Duodenal mucosa (tissue), 2 donors: Measurements from ENCODE around the gene MAN1C1.
"Not testable (repeated sequence)": the region's sequence is repeated elsewhere in the genome, so short reads cannot be mapped to it uniquely, and the experiment has no call there.

Experiments
- H3K27ac ChIP-seq: one replicate; pipeline ENCODE4 v1.7.0; 2013; ENCODE audit warnings: low read depth, low read length
- H3K27me3 ChIP-seq, 2 donors: one replicate each; pipeline ENCODE4 v1.7.0; 2013; ENCODE audit warnings: low read length in 2 of 2, control low read depth in 1 of 2; ENCODE audit not compliant: insufficient read depth in 2 of 2, control insufficient read depth in 1 of 2
- H3K36me3 ChIP-seq, 2 donors: one replicate each; pipeline ENCODE4 v1.7.0; 2013; ENCODE audit warnings: low read length in 2 of 2, control low read depth in 1 of 2; ENCODE audit not compliant: insufficient read depth in 2 of 2, control insufficient read depth in 1 of 2
- H3K4me1 ChIP-seq, 2 donors: one replicate each; pipeline ENCODE4 v1.7.0; 2013; ENCODE audit warnings: low read length in 2 of 2, control low read depth in 1 of 2; ENCODE audit not compliant: insufficient read depth in 2 of 2, control insufficient read depth in 1 of 2
- H3K4me3 ChIP-seq, 2 donors: one replicate each; pipeline ENCODE4 v1.7.0; 2013; ENCODE audit warnings: low read length in 2 of 2, low read depth in 1 of 2
- H3K9ac ChIP-seq, 2 donors: one replicate each; pipeline ENCODE4 v1.7.0; 2013; ENCODE audit warnings: low read length in 2 of 2, low read depth in 1 of 2
- H3K9me3 ChIP-seq, 2 donors: one replicate each; pipeline ENCODE4 v1.7.0; 2013; ENCODE audit warnings: low read length in 2 of 2, control low read depth in 1 of 2; ENCODE audit not compliant: control insufficient read depth in 1 of 2

Gene MAN1C1

DNA sequence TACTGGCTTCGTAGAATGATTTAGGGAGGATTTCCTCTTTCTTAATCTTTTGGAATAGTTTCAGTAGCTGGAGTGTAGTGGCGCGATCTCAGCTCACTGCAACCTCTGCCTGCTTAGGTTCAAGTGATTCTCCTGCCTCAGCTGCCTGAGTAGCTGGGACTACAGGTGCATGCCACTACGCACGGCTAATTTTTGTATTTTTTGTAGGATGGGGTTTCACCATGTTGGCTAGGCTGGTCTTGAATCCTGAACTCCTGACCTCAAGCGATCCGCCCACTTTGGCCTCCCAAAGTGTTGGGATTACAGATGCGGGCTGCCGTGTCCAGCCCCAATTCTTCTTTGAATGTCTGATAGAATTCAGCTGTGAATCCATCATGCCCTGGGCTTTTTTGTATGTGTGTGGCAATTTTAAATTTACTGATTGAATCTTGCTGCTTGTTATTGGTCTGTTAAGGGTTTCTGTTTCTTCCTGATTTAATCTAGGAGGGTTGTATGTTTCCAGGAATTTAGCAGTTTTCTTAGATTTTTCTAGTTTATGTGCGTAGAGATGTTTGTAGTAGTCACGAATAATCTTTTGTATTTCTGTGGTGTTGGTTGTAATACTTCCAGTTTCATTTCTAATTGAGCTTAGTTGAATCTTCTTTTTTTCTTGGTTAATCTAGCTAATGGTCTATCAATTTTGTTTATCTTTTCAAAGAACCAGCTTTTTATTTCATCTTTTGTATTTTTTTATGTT lies 15.3 kb downstream of the MAN1C1 start:
- H3K27me3 ChIP-seq, result no peaks in the 10 kb centered on the region
- no peaks in the 10 kb centered on the region for H3K36me3 ChIP-seq
- H3K9ac ChIP-seq, result no peak overlapping the region
- H3K27ac ChIP-seq, result no peak overlapping the region
- peaks cover 0 to 8% of the 10 kb centered on the region in 2 donors for H3K9me3 ChIP-seq
- no peaks in the 10 kb centered on the region for H3K4me1 ChIP-seq
- H3K4me3 ChIP-seq, result peak overlapping the region in 1 of 2 donors; percentile 36

DNA sequence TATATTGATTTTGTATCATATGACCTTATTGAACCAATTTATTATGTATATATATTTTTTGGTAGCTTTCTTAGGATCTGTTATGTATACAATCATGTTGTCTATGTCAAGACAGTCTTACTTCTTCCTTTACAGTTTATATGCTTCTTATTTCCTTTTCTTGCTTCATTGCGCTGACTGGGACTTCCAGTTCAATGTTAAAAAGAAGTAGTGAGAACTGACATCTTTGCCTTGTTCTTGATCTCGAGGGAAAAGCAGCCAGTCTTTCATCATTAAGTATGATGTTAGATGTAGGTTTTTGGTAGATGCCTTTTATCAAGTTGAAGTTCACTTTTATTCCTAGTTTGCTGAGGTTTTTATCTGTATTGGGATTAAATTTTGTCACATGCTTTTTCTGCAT lies 17.5 kb downstream of the MAN1C1 start:
- no peaks in the 10 kb centered on the region for H3K36me3 ChIP-seq
- no peak overlapping the region for H3K9ac ChIP-seq
- H3K27ac ChIP-seq, result no peak overlapping the region
- no peaks in the 10 kb centered on the region for H3K27me3 ChIP-seq
- H3K9me3 ChIP-seq, result peaks cover 3 to 8% of the 10 kb centered on the region in 2 donors
- H3K4me1 ChIP-seq, result no peaks in the 10 kb centered on the region
- no peak overlapping the region for H3K4me3 ChIP-seq

DNA sequence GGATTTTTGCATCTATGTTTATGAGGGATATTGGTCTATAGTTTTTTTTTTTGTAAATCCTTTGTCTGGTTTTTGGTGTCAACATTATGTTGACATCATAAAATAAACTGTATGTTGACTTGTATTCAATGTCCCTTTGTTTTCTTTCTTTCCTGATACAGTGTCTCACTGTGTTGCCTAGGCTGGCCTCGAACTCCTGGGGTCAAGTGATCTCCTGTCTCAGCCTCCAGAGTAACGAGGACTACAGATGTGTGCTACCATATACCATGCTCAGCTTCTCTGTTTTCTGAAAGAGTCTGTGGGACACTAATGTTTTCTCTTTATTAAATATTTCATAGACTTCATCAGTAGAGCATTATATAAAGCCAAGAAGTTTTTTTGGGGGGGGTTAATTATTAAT lies 18.3 kb downstream of the MAN1C1 start:
- H3K27me3 ChIP-seq, result no peaks in the 10 kb centered on the region
- H3K9ac ChIP-seq, result no peak overlapping the region
- H3K4me3 ChIP-seq, result no peak overlapping the region
- H3K36me3 ChIP-seq, result no peaks in the 10 kb centered on the region
- peaks cover 3 to 8% of the 10 kb centered on the region in 2 donors for H3K9me3 ChIP-seq
- no peak overlapping the region for H3K27ac ChIP-seq
- H3K4me1 ChIP-seq, result no peaks in the 10 kb centered on the region

DNA sequence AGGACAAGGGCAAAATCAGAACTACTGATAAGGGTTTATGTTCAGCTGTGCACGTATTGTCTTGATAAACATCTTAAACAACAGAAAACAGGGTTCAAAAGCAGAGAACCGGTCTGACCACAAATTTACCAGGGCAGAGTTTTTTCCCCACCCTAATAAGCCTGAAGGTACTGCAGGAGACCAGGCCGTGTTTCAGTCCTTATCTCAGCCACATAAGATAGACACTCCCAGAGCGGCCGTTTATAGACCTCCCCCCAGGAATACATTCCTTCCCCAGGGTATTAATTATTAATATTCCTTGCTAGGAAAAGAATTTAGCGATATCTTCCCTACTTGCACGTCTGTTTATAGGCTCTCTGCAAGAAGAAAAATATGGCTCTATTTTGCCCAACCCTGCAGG lies 19.6 kb downstream of the MAN1C1 start:
- H3K9ac ChIP-seq, H3K9me3 ChIP-seq, H3K27me3 ChIP-seq, H3K36me3 ChIP-seq, H3K4me3 ChIP-seq, H3K4me1 ChIP-seq, H3K27ac ChIP-seq: not testable (repeated sequence)

DNA sequence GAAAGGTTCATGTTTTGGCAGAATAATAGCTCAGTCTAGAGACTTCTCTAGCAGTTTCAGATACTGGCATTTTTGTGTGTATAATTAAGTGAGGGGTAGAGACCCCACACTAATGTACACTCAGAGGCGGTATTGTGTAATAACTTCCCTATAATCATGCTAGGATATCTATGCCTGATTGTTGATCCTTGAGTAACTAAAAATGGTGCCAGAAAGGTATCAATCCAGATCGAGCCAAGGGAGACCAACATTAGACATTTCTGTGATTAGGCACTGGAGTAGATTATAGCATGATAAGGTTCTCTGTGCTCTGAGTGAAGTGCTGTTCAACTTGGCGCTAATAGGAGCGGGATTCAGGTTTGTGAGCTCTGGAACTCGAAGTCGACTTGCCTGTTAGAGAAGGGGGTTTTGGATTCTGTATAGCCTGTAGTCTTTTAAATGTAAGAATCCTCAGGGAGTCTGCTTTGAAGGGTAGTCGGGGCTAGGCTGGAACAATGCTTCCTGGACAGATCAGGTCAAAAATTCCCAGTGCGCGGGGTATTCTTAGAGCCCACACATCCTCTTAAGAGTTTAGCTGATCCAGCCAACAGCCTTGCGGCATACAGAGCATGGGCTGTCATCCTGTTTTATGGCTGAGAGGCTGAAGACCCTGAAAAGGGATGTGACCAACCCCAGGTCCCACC lies 24.2 kb downstream of the MAN1C1 start:
- no peak overlapping the region for H3K4me3 ChIP-seq
- no peaks in the 10 kb centered on the region for H3K36me3 ChIP-seq
- H3K27me3 ChIP-seq, result peaks cover 0 to 7% of the 10 kb centered on the region in 2 donors
- no peak overlapping the region for H3K27ac ChIP-seq
- peaks cover 3 to 4% of the 10 kb centered on the region in 2 donors for H3K9me3 ChIP-seq
- no peak overlapping the region for H3K9ac ChIP-seq
- H3K4me1 ChIP-seq, result peaks cover 5 to 18% of the 10 kb centered on the region in 2 donors

DNA sequence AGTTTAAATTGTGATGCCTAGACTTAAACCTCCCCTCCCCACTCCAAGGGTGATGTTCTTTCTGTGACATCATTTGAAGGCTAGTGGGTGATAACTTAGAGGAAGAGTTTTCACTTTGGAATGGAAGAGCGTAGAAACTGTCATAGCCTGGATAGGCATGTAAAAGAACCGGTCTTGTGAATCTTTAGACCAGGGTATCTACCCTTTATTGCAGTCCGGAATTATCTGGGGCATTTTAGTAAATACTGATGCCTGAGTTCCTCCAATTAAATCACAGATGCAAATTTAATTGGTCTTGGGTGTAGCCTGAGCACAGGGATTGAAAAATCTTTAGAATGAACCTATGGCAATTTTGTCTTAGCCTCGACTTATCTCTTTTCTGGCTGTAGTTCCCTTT lies 24.7 kb downstream of the MAN1C1 start:
- Histone ChIP-seq H3K36me3 (no peaks in the 10 kb centered on the region), H3K9me3 (peaks cover 0 to 3% of the 10 kb centered on the region in 2 donors), H3K27ac (no peak overlapping the region), H3K4me1 (peaks cover 5 to 18% of the 10 kb centered on the region in 2 donors), H3K4me3 (no peak overlapping the region), H3K9ac (no peak overlapping the region), H3K27me3 (peaks cover 0 to 7% of the 10 kb centered on the region in 2 donors)

DNA sequence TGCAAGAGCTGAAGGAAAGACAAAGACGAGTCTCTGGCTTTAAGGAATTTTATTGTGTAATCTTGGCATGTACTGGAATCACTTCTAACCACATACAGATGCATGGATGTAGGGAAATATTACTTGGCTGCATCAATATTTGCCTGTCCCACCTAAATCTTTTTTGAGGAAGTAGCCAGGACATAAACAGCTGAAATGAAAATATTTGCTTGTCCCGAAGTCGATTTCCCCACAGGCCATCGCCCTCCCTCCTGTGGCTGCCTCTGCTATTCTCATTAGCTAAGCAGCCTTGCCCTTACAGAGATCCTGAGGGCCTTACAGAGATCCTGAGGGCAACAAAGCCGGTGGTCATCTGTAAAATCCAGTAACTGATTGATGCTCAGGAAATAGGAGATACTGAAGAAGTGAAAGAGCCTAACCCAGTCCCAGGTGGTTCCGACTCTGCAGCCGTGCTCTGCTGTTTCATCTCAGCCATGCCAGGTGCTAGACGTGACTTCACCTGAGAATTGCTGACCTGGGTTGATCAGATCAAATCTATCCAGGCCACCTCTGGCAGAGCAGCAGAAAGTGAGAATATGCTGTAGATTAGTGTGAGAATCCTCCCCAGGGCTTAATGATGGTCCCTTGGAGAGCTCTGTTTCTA lies 25.5 kb downstream of the MAN1C1 start:
- peaks cover 0 to 7% of the 10 kb centered on the region in 2 donors for H3K27me3 ChIP-seq
- peaks cover 0 to 3% of the 10 kb centered on the region in 2 donors for H3K9me3 ChIP-seq
- H3K9ac ChIP-seq, result no peak overlapping the region
- H3K4me3 ChIP-seq, result peak overlapping the region in 1 of 2 donors; percentile 2
- no peaks in the 10 kb centered on the region for H3K36me3 ChIP-seq
- H3K4me1 ChIP-seq, result peaks cover 5 to 18% of the 10 kb centered on the region in 2 donors
- no peak overlapping the region for H3K27ac ChIP-seq

DNA sequence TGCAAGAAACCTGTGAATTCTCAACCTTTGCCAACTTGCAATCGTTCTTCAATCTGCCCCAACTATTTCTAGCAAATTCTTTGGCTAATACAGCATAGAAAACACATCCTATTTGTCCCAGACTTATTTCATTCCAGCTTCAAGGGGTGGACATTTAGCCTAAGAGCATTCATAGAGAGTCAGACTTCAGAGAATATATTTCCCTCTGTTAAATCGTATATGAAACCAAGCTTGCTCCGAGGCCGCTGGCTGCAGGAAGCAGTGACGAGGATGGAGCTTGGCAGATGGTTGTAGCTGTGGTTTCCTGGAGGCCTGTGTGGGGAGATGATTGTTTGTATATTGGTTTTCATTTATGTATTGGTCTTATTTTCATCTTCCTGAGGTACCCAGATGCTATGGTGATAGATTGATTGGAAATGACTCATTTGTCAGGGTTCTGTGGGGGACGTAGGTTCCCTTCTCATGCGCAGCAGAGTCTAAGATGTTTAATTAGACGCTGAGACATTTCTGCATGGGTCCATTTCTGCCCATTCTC lies 26.1 kb downstream of the MAN1C1 start:
- H3K27ac ChIP-seq, result no peak overlapping the region
- H3K4me3 ChIP-seq, result peak overlapping the region; percentile 2 to 21
- H3K9ac ChIP-seq, result no peak overlapping the region
- peaks cover 0 to 3% of the 10 kb centered on the region in 2 donors for H3K9me3 ChIP-seq
- H3K36me3 ChIP-seq, result no peaks in the 10 kb centered on the region
- H3K4me1 ChIP-seq, result peaks cover 5 to 18% of the 10 kb centered on the region in 2 donors
- H3K27me3 ChIP-seq, result peaks cover 0 to 7% of the 10 kb centered on the region in 2 donors

DNA sequence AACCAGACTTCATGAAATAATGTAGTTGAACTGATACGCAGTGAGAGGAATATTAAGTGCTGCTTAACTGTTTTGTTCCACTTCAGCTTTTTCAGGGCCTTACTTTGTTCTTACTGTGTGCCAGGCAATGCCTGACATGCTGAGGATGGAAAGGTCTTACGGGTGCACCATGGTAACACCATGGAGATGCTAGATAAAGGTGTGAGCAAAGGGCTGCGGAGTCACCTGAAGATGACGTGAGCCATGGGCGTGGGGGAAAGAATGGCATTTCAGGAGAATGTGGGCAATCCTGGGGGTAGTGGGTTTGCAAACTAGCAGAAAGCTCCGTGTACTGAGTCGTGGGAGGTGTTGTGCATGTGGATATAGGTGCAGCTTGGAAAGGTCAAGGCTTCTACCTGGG lies 27.3 kb downstream of the MAN1C1 start:
- Histone ChIP-seq H3K27ac (no peak overlapping the region), H3K9me3 (peaks cover 0 to under 1% of the 10 kb centered on the region in 2 donors), H3K27me3 (peaks cover 0 to 7% of the 10 kb centered on the region in 2 donors), H3K4me1 (peaks cover 5 to 18% of the 10 kb centered on the region in 2 donors), H3K9ac (no peak overlapping the region), H3K4me3 (no peak overlapping the region), H3K36me3 (no peaks in the 10 kb centered on the region)

DNA sequence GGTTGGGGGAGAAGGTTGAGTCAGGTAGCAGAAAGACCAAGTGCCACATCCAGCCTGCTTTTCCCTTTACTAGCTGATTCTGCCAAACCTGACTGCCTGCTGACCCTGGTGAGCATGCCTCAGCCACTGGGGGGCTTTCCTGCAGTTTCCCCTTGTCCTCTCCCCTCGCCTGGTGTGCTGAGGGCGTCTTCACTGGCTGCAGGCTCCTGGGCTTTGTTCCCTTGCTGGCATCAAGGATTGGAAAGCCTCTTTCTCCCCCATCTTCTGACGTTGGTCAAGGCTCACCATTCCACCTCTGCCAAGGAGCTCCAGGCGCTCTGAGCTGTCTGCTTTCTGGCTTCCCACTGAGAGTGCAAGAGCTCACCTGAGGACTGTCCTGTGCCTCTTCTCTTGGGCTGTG lies 28.4 kb downstream of the MAN1C1 start:
- no peak overlapping the region for H3K9ac ChIP-seq
- H3K27me3 ChIP-seq, result peaks cover 0 to 7% of the 10 kb centered on the region in 2 donors
- peaks cover 5 to 18% of the 10 kb centered on the region in 2 donors for H3K4me1 ChIP-seq
- no peaks in the 10 kb centered on the region for H3K36me3 ChIP-seq
- H3K4me3 ChIP-seq, result no peak overlapping the region
- no peak overlapping the region for H3K27ac ChIP-seq
- H3K9me3 ChIP-seq, result no peaks in the 10 kb centered on the region
